Measurements from ENCODE around the gene C4BPA. TPM values are rescaled to one million over a fixed set of nuclear protein-coding genes. Genes with fewer than 3 reads are reported as not detected.

C4BPA gene
- total RNA-seq, 4 donors from 2014 or later, result not detected

DNA sequence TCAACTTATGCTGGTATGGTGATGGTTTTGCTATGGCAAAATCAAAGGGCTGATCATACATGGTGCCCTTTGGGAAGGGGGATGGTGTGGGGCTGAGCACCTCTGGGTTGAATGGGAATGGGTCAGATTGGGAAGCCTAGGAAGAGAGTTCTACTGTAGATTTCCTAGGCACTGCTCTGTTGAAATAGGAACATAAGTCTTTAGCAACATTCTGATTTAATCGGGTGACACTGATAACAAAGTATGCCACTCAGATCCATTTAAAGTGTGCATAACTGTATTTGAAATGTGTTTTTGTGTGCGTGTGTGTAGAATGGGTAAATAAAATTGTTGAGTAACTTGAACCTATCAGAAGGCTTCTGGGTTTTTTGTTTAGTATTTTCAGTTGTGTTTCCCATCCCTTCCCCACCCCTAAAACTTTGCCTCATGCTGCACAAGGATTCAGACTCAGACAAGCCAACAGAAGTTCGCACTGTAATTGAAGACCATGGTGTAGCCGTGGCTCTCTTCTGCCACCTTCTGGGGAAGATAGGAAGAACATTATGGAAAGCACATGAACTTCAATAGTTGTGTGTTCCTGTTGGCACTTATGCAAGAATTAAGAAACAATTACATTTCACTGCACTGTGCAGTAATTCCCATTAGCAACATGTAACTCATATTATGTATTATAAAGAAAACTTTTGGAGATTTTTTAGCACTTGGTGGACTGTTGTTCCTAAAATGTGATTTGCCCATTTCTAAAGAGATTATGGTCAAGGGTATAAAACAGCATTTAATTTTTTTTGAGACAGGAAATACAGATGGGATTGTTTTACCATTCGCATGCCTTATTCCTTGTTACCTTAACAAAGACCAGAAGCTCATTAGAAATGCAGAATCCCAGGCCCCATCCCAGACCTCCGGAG, 26.3 kb upstream of the C4BPA start:
- TF ChIP-seq, protein P1, sequence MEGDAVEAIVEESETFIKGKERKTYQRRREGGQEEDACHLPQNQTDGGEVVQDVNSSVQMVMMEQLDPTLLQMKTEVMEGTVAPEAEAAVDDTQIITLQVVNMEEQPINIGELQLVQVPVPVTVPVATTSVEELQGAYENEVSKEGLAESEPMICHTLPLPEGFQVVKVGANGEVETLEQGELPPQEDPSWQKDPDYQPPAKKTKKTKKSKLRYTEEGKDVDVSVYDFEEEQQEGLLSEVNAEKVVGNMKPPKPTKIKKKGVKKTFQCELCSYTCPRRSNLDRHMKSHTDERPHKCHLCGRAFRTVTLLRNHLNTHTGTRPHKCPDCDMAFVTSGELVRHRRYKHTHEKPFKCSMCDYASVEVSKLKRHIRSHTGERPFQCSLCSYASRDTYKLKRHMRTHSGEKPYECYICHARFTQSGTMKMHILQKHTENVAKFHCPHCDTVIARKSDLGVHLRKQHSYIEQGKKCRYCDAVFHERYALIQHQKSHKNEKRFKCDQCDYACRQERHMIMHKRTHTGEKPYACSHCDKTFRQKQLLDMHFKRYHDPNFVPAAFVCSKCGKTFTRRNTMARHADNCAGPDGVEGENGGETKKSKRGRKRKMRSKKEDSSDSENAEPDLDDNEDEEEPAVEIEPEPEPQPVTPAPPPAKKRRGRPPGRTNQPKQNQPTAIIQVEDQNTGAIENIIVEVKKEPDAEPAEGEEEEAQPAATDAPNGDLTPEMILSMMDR (IDR thresholded peaks at IDR 0.05; ENCODE audit: low read depth), result no peak

DNA sequence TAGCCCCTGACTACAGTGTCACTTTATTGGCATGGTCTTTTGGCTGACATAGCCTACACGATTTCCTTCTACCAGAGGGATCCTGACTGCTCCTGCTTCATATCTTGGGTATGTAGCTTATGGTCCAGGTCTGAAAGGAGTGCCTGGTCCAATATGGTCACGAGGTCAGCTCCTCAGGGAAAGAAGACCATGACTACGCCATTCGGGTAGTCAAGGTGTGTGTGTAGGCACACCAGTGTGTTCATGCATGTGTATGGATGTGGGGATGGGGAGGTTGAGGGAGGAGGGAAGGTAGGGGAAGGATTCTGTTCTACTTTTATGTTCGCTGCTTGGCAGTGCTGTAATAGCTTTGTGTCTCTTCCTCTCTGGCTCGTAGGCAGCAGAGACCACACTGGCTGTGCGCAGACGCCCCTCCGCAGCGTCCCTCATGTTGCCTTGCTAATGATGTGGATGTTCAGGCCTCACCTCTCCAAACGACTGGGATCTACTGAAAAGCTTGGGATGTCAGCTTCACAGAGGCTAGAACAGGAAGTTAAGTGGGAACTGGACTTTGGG, 25.4 kb upstream of the C4BPA start:
- TF ChIP-seq, protein P1 (IDR thresholded peaks at IDR 0.05; ENCODE audit: low read depth), result no peak

DNA sequence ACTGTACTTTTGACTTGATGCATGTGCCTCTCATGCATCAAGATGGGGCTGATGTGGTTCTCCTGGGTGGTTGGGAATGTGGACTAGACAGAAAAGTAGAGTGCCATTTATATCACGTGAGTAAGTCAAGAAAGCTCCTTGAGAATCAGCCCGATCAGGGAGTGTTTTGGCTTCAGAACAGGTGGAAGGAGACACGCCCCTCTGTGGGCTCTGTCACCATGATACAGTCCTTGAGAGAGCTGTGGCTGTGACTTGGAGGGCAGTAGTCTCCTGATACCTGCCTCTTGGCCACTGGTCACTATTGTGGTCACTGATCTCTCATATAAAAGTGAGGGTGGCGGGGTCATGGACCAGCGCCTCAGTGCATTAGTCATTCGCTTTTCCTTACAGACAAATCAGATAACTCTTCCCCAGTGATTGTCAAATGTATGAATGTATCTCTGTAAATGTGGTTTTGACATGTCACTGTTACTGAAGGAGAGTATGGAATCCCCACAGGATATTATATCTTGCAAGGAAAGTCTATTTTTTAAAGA, 24.3 kb upstream of the C4BPA start:
- TF ChIP-seq, protein P1 (IDR thresholded peaks at IDR 0.05; ENCODE audit: low read depth), result no peak

DNA sequence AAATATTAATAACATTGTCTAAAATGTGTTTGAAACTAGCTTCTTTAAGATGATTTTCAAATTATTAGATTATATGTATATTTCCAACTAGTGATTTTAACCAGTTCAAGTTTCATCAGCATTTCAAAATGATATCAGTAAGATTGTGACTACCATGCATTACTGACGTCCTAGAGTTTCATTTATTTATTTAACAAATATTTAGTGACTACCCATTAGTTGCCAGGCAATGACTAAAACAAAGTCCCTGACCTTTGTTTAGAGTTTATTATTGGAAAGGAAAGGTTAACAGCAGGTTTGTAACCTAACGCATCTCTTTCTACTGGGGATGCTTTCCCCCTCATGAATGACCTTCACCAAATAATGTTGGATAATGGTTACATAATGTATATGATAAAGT, 22.9 kb upstream of the C4BPA start:
- TF ChIP-seq, protein P1 (IDR thresholded peaks at IDR 0.05; ENCODE audit: low read depth), result no peak

DNA sequence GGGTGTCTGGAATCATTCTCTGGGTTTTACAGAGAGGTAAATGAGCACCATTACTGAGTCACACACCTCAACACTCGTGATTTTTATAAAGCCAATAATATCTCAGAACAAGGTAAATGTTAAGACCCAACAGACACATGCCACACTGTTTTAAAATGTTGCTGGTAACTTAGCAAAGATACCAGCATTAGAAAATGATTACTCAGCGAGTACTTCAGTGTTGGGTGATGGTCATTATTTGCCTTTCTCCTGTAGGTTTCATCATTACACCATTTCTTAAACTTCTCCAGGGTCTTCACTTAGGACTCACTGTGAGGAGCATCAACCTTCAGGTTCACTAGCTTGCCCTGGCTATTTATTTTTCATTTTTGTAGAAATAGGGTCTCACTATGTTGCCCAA, 22.2 kb upstream of the C4BPA start:
- TF ChIP-seq, protein P1 (IDR thresholded peaks at IDR 0.05; ENCODE audit: low read depth), result no peak

DNA sequence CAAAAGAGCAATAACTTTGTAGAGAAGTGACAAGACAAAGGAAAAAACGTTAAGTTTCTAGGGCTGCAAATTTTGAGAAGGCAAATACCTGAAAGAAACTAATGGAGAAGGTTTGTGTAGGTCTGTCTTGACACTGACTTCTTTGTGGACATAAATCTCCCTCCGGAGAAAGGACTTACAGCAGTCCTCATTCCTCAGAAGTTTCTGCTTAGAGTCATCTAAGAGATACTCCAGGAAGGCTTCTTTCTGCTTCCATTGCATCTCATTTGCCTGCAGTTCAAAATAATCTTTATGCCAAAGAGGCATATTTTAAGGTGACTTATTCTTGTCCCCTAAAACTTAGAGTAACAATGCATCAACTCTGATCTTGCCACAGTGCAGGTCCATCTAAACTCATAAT, 19.8 kb upstream of the C4BPA start:
- TF ChIP-seq, protein P1 (IDR thresholded peaks at IDR 0.05; ENCODE audit: low read depth), result no peak

DNA sequence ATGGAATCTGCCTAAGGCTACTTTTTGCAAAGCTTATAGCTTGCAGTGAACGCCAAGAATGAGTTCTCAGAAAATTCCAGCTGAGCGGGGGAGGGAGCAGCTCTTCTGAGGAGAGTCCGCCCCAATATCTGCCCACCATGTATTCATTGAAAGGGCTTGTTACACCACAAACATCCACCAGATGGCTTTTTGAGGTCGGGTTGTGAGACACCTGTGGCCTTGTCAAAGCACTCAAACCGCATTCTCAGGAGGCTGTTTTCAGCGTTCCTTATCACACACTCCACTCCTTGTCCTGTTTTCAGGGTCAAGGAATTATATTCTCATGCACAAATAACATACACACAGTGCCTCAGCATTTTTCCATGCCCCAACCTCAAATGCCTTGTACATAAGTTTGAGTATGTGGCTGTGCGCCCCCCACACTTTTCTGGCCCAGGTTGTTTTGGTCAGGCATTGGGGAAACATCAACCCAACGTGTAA, 19.3 kb upstream of the C4BPA start:
- TF ChIP-seq, protein P1 (IDR thresholded peaks at IDR 0.05; ENCODE audit: low read depth), result no peak
